Parathyroid adenoma (tissue), 2 donors: ENCODE results near the gene NR3C2.
"Not testable (repeated sequence)": the region's sequence is repeated elsewhere in the genome, so short reads cannot be mapped to it uniquely, and the experiment has no call there.

Source experiments
- H2AFZ ChIP-seq: fragments of 300-600 bp; sonication (generic); one replicate; pipeline ENCODE4 v1.7.0; 2017; ENCODE audit warnings: antibody characterized with exemption, mild to moderate bottlenecking
- H3K27ac ChIP-seq: fragments of 300-600 bp; sonication (generic); one replicate; pipeline ENCODE4 v1.7.0; 2017
- H3K27me3 ChIP-seq: fragments of 300-600 bp; sonication (generic); one replicate; pipeline ENCODE4 v1.7.0; 2017; ENCODE audit warnings: low read length; ENCODE audit not compliant: control insufficient read depth, insufficient read depth
- H3K36me3 ChIP-seq: fragments of 300-600 bp; sonication (generic); one replicate; pipeline ENCODE4 v1.7.0; 2017; ENCODE audit warnings: low read length; ENCODE audit not compliant: control insufficient read depth, insufficient read depth
- H3K4me1 ChIP-seq: fragments of 300-600 bp; sonication (generic); one replicate; pipeline ENCODE4 v1.7.0; 2017; ENCODE audit warnings: control low read depth
- H3K4me2 ChIP-seq: fragments of 300-600 bp; sonication (generic); one replicate; pipeline ENCODE4 v1.7.0; 2017; ENCODE audit warnings: low read length
- H3K4me3 ChIP-seq: fragments of 300-600 bp; sonication (generic); one replicate; pipeline ENCODE4 v1.7.0; 2017; ENCODE audit warnings: low read depth, low read length
- H3K79me2 ChIP-seq: fragments of 300-600 bp; sonication (generic); one replicate; pipeline ENCODE4 v1.7.0; 2017; ENCODE audit warnings: control low read depth
- H3K9ac ChIP-seq: fragments of 300-600 bp; sonication (generic); one replicate; pipeline ENCODE4 v1.7.0; 2017; ENCODE audit warnings: mild to moderate bottlenecking
- H3K9me3 ChIP-seq: fragments of 300-600 bp; sonication (generic); one replicate; pipeline ENCODE4 v1.7.0; 2017; ENCODE audit warnings: low read length; ENCODE audit not compliant: control insufficient read depth
- CTCF ChIP-seq: fragments of 300-600 bp; sonication (generic); IDR thresholded peaks from one replicate; pipeline ENCODE4 v1.7.0; 2017; ENCODE audit warnings: antibody characterized with exemption, mild to moderate bottlenecking
- donor health status: primary hyperparathyroidism.

Gene NR3C2

DNA sequence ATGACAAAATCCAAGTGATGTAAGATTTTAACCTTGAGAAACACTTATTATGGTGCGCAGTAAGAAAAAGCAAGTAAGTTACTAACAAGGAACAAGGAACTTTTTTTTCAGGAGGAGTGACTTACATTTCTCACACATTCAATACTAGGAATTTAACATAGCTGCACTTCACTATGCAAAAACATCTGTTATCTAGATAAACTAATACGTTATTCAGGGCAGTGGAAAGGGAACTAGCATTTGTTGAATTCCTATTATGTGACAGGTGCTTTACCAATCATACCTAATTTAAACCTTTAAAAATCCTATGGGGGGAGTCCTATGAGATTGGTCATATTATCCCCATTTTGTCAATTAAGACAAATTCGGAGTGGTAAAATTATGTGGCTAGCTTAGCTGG lies 238.0 kb downstream of the NR3C2 start:
- Histone ChIP-seq H3K27me3 (no peaks in the 10 kb centered on the region), H3K9me3 (no peaks in the 10 kb centered on the region), H3K36me3 (no peaks in the 10 kb centered on the region), H3K27ac (no peak overlapping the region), H3K4me3 (no peak overlapping the region), H3K4me1 (peaks cover 3% of the 10 kb centered on the region), H2AFZ (no peak overlapping the region), H3K79me2 (peaks cover 3% of the 10 kb centered on the region), H3K9ac (no peak overlapping the region), H3K4me2 (no peak overlapping the region)
- TF ChIP-seq CTCF: no peak

- no peak overlapping the region for H3K4me2 ChIP-seq
- H3K79me2 ChIP-seq: peaks cover 3% of the 10 kb centered on the region
- no peak overlapping the region for H2AFZ ChIP-seq
- no peak for TF ChIP-seq CTCF
- peaks cover 3% of the 10 kb centered on the region for H3K4me1 ChIP-seq
- H3K27ac ChIP-seq: no peak overlapping the region
- no peaks in the 10 kb centered on the region for H3K9me3 ChIP-seq
- no peak overlapping the region for H3K9ac ChIP-seq
- no peak overlapping the region for H3K4me3 ChIP-seq
- no peaks in the 10 kb centered on the region for H3K36me3 ChIP-seq
- H3K27me3 ChIP-seq: no peaks in the 10 kb centered on the region
Measured at GRCh38 chr4:148203056-148203898, 238.9 kb downstream of the NR3C2 start.

DNA sequence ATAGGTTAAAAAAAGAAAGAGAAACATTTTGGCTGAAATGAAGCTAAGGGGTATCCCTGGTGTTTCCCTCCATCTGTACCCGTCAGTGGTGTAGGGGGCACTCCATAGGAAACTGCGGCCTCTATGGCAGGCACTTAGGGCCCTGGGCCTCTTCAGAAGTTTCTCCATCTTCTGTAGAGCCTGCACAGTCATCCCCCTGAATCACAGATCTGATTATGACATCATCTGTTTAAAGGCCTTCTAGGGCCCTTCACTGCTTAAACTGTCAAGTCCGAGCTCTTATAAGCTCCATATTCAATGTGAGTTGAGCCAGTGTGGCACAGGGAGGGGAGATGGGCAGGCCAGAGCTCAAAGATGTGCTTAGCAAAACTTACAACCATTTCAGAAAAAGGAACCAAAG lies 241.3 kb downstream of the NR3C2 start:
- Histone ChIP-seq H3K27me3 (no peaks in the 10 kb centered on the region), H3K9me3 (no peaks in the 10 kb centered on the region), H2AFZ (no peak overlapping the region), H3K4me1 (no peaks in the 10 kb centered on the region), H3K79me2 (peaks cover 3% of the 10 kb centered on the region), H3K4me2 (no peak overlapping the region), H3K27ac (no peak overlapping the region), H3K4me3 (no peak overlapping the region), H3K36me3 (no peaks in the 10 kb centered on the region), H3K9ac (no peak overlapping the region)
- no peak for TF ChIP-seq CTCF

DNA sequence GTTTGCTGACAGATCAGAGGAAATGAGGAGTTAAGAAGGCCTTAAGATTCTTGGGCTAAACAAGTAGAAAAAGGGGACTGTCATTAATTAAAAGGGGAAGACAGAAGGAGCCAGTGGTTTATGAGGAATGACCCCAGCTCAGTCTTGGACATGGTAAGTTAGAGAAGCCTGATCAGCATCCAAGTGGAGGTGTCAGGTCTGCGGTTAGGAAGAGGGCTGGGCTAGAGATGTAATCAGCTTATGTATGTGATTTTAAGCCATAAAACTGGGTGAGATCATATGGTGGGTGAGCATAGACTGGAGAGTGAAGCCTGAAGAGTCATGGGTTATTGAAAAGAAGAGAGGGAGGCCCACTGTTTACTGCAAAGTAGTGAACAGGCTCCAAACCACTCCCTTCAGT lies 246.1 kb downstream of the NR3C2 start:
- Histone ChIP-seq H3K27ac (no peak overlapping the region), H2AFZ (no peak overlapping the region), H3K27me3 (no peaks in the 10 kb centered on the region), H3K36me3 (no peaks in the 10 kb centered on the region), H3K4me2 (no peak overlapping the region), H3K4me1 (no peaks in the 10 kb centered on the region), H3K9ac (no peak overlapping the region), H3K4me3 (no peak overlapping the region), H3K79me2 (peaks cover 2% of the 10 kb centered on the region), H3K9me3 (no peaks in the 10 kb centered on the region)
- TF ChIP-seq CTCF: no peak

GRCh38 chr4:148192526-148192925 lies 249.7 kb downstream of the NR3C2 start:
- no peak overlapping the region for H2AFZ ChIP-seq
- no peaks in the 10 kb centered on the region for H3K27me3 ChIP-seq
- no peaks in the 10 kb centered on the region for H3K4me1 ChIP-seq
- H3K9ac ChIP-seq: no peak overlapping the region
- no peaks in the 10 kb centered on the region for H3K9me3 ChIP-seq
- TF ChIP-seq CTCF: no peak
- H3K4me3 ChIP-seq: no peak overlapping the region
- H3K27ac ChIP-seq: no peak overlapping the region
- H3K79me2 ChIP-seq: peaks cover 2% of the 10 kb centered on the region
- H3K36me3 ChIP-seq: no peaks in the 10 kb centered on the region
- H3K4me2 ChIP-seq: no peak overlapping the region

GRCh38 chr4:148187454-148188222 lies 254.6 kb downstream of the NR3C2 start:
- H3K27me3 ChIP-seq, H3K4me1 ChIP-seq, H3K4me3 ChIP-seq, H2AFZ ChIP-seq, H3K9ac ChIP-seq, H3K9me3 ChIP-seq, H3K4me2 ChIP-seq, H3K27ac ChIP-seq, H3K36me3 ChIP-seq, H3K79me2 ChIP-seq: not testable (repeated sequence)
